GM10248 (cell line): ENCODE results near the gene PKP1.

Source experiments
- CTCF ChIA-PET: fragments of 300-600 bp; sonication (Branson Sonifier 250); formaldehyde crosslinking; extraction: SDS; loops from one replicate; lab custom pipeline; 2021; ENCODE audit warnings: antibody characterized with exemption; lab: Yijun Ruan, JAX
- POLR2A ChIA-PET: fragments of 350-650 bp; sonication (Branson Sonifier 250); formaldehyde crosslinking; extraction: SDS; loops from one replicate; lab custom pipeline; 2020; ENCODE audit warnings: antibody characterized with exemption; lab: Yijun Ruan, JAX
- DNase-seq: peaks from one replicate; pipeline ENCODE4 v3.0.0; 2012; ENCODE audit errors: extremely low spot score
- CTCF ChIP-seq: IDR thresholded peaks from 2 replicates; pipeline ENCODE4 v1.5.1; 2012; ENCODE audit warnings: mild to moderate bottlenecking, low read depth; ENCODE audit errors: extremely low read depth, missing control alignments, control extremely low read depth

Gene PKP1

DNA sequence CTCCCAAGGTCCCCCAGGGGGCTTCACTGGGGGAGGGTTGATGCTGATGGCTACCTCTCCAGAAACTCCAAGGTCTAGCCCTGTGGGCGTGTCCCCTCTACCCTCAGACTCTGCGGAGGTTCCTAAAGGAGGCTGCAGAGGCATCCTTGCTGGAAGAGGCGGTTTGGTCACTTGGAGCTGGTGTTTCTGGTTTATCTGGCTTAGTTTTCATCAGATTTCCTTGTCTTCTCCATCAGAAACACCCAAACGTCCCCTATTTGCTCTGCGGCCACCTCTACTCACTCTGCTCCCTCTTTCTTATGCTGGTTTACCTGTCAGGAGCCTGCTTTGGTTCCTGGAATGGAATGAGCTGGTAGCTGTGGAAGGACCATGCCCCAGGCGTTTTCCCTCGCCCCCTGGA, 2.5 kb downstream of the PKP1 start:
- DNase-seq: no peak
- no peak for TF ChIP-seq CTCF
- ChIA-PET CTCF (no interaction called here), POLR2A (no interaction called here)

GRCh38 chr1:201286445-201286844, 3.1 kb downstream of the PKP1 start:
- ChIA-PET CTCF (interaction anchor here (1.5 kb wide), 1 partner anchor 63 kb away, joined by 3 read pairs; no protein-coding TSS in a partner anchor), POLR2A (no interaction called here)
- no peak for DNase-seq
- no peak for TF ChIP-seq CTCF

- POLR2A ChIA-PET: no interaction called here
- no peak for DNase-seq
- TF ChIP-seq CTCF: no peak
- CTCF ChIA-PET: interaction anchor here (2.7 kb wide), 1 partner anchor 13 kb away, joined by 7 read pairs; no protein-coding TSS in a partner anchor
Measured at GRCh38 chr1:201288007-201288406, 4.7 kb downstream of the PKP1 start.

GRCh38 chr1:201288765-201289164, 5.5 kb downstream of the PKP1 start:
- CTCF ChIA-PET: interaction anchor here (2.7 kb wide), 1 partner anchor 12 kb away, joined by 7 read pairs; no protein-coding TSS in a partner anchor
- no peak for TF ChIP-seq CTCF
- POLR2A ChIA-PET: no interaction called here
- DNase-seq: no peak

GRCh38 chr1:201290551-201290950, 7.2 kb downstream of the PKP1 start:
- no peak for DNase-seq
- ChIA-PET CTCF (no interaction called here), POLR2A (no interaction called here)
- no peak for TF ChIP-seq CTCF

DNA sequence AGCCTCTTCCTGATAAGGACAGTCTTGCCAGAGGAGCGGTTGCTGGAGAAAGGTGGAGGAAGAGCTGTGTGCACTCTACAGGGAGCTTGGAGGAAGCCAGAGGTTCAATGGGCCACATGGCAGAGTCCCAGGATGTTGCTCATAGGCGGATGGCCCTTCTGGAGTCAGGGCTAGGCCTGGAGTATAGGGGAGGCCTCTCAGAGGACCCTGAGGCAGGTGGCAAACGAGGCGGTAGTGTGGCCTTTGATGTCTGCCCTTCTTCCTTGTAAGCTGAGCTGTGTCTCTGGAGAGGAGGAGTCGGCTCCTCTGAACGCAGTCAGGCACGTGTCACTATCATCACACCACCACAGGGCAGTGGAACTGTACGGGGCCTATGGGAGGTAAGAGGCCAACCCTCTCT, 8.6 kb downstream of the PKP1 start:
- CTCF ChIA-PET: interaction anchor here (1.2 to 2.2 kb wide), 3 partner anchors 10 to 38 kb away, joined by 4 to 6 read pairs (median 5); partner anchors contain the start of gene PKP1
- DNase-seq: no peak
- POLR2A ChIA-PET: no interaction called here
- TF ChIP-seq CTCF: no peak
